HG03135 (cell line): ENCODE data around the gene EHBP1L1.
A peak's percentile ranks its signal among the peaks of the same experiment; 100 is the strongest.

Experiments used
- ATAC-seq: cut with Tn5 transposase; IDR thresholded peaks from one replicate; pipeline ENCODE4 v1.9.1; 2021; ENCODE audit warnings: mild to moderate bottlenecking, moderate library complexity; ENCODE audit not compliant: unreplicated experiment

Gene EHBP1L1

GRCh38 chr11:65613091-65613928 is 37.5 kb downstream of the EHBP1L1 start:
- ATAC-seq: no peak

GRCh38 chr11:65615229-65615949 is 39.5 kb downstream of the EHBP1L1 start, which contains the start of gene PCNX3:
TSS of gene PCNX3 (plus strand) at chr11:65615776. CDS start at chr11:65616312, 536 bp downstream.
- ATAC-seq: peak; percentile 79

GRCh38 chr11:65615950-65616574 is 40.2 kb downstream of the EHBP1L1 start:
- peak; percentile 3 for ATAC-seq

- ATAC-seq: no peak
These were observed 40.7 kb downstream of the EHBP1L1 start for GRCh38 chr11:65616575-65617001.

GRCh38 chr11:65617136-65617850 is 41.4 kb downstream of the EHBP1L1 start:
- no peak for ATAC-seq

- ATAC-seq: no peak
These were observed 42.3 kb downstream of the EHBP1L1 start for GRCh38 chr11:65617990-65618751.

- ATAC-seq: no peak
These were observed 42.9 kb downstream of the EHBP1L1 start for GRCh38 chr11:65618763-65619162.

- no peak for ATAC-seq
These were observed 43.6 kb downstream of the EHBP1L1 start for GRCh38 chr11:65619281-65619928.

- ATAC-seq: no peak
These were observed 44.8 kb downstream of the EHBP1L1 start for GRCh38 chr11:65620666-65621065.

GRCh38 chr11:65621460-65621859 is 45.6 kb downstream of the EHBP1L1 start:
- ATAC-seq: no peak

- ATAC-seq: no peak
These were observed 46.2 kb downstream of the EHBP1L1 start for GRCh38 chr11:65622011-65622410.

GRCh38 chr11:65623177-65623576 is 47.3 kb downstream of the EHBP1L1 start:
- no peak for ATAC-seq

GRCh38 chr11:65623852-65624616 is 48.2 kb downstream of the EHBP1L1 start:
- ATAC-seq: no peak

GRCh38 chr11:65624931-65625627 is 49.2 kb downstream of the EHBP1L1 start:
- no peak for ATAC-seq

GRCh38 chr11:65625628-65626342 is 49.9 kb downstream of the EHBP1L1 start:
- no peak for ATAC-seq

GRCh38 chr11:65627202-65627601 is 51.3 kb downstream of the EHBP1L1 start:
- ATAC-seq: no peak

- no peak for ATAC-seq
These were observed 53.7 kb downstream of the EHBP1L1 start for GRCh38 chr11:65629579-65629978.

GRCh38 chr11:65630215-65630614 is 54.4 kb downstream of the EHBP1L1 start:
- no peak for ATAC-seq
